Chondrocyte (in vitro differentiated cells): ENCODE data around the gene ZC3H18. TPM values are rescaled to one million over a fixed set of nuclear protein-coding genes. Genes with fewer than 3 reads are reported as not detected.

Source experiments
- DNase-seq: peaks from one replicate; pipeline ENCODE4 v3.0.0; 2021; ENCODE audit warnings: mixed read lengths, low spot score
- H3K27ac Mint-ChIP-seq: one replicate; pipeline ENCODE4 v1.8.0; 2021; ENCODE audit warnings: mild to moderate bottlenecking, moderate library complexity, mixed read lengths; ENCODE audit not compliant: unreplicated experiment
- H3K27me3 Mint-ChIP-seq: 2 replicates; pipeline ENCODE4 v1.8.0; 2021; ENCODE audit warnings: low read depth, mixed read lengths
- H3K36me3 Mint-ChIP-seq: 2 replicates; pipeline ENCODE4 v1.8.0; 2021; ENCODE audit warnings: low read depth, mixed read lengths
- H3K4me1 Mint-ChIP-seq: 2 replicates; pipeline ENCODE4 v1.8.0; 2021; ENCODE audit warnings: low read depth, mild to moderate bottlenecking, mixed read lengths
- H3K4me3 Mint-ChIP-seq: one replicate; pipeline ENCODE4 v1.8.0; 2021; ENCODE audit warnings: mild to moderate bottlenecking, moderate library complexity, mixed read lengths; ENCODE audit not compliant: unreplicated experiment
- H3K9me3 Mint-ChIP-seq: 2 replicates; pipeline ENCODE4 v1.8.0; 2021; ENCODE audit warnings: low read depth, mixed read lengths
- CTCF ChIP-seq: fragments of 200-600 bp; sonication (generic); IDR thresholded peaks from 2 replicates; pipeline ENCODE4 v1.5.0; 2021; ENCODE audit warnings: antibody characterized with exemption, mild to moderate bottlenecking, moderate library complexity
- total RNA-seq: library from RNA; stranded (reverse); gene quantifications from 3 replicates; pipeline ENCODE4 v1.2.1, GENCODE V29; 2021

The ZC3H18 gene
- total RNA-seq, 1 donor from 2014 or later = 36.7 TPM

DNA sequence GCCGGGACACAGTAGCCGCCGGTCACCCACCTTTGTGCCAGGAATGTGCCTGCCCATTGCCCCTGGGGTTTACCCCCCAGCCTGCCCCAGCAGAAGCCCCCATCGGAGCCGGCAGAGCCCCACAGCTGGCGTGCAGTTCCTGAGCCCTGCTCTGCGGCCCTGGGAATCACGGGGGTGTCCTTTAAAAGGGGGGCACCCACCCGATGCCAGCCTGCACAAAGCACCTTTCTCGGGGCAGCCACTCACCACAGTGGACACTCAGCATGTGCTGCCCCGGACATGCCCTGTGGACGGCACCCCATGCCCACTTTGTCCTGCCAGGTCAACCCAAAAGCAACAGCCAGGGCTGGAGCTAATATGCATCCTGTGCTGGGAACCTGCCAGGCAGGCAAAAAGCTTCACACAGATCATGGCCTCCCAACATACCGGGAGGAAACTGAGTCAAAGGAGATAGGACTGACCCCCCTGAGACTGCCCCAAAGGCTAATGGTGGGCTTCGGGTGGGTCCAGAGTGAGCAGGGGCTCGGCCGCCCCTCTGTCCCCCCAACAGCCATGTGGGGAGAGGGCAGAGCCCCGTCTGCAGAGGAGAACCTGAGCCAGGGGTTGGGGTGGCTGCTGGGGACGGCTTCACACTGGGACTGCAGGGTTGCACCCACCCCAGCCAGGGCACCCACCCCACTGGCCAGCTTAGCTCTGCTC, 45.8 kb upstream of the ZC3H18 start:
- H3K9me3 Mint-ChIP-seq = no peaks in the 10 kb centered on the region
- H3K27me3 Mint-ChIP-seq = no peaks in the 10 kb centered on the region
- H3K4me1 Mint-ChIP-seq = no peaks in the 10 kb centered on the region
- DNase-seq = no peak
- H3K36me3 Mint-ChIP-seq = peaks cover 1% of the 10 kb centered on the region
- no peak overlapping the region for H3K4me3 Mint-ChIP-seq
- H3K27ac Mint-ChIP-seq = no peak overlapping the region
- no peak for TF ChIP-seq CTCF

DNA sequence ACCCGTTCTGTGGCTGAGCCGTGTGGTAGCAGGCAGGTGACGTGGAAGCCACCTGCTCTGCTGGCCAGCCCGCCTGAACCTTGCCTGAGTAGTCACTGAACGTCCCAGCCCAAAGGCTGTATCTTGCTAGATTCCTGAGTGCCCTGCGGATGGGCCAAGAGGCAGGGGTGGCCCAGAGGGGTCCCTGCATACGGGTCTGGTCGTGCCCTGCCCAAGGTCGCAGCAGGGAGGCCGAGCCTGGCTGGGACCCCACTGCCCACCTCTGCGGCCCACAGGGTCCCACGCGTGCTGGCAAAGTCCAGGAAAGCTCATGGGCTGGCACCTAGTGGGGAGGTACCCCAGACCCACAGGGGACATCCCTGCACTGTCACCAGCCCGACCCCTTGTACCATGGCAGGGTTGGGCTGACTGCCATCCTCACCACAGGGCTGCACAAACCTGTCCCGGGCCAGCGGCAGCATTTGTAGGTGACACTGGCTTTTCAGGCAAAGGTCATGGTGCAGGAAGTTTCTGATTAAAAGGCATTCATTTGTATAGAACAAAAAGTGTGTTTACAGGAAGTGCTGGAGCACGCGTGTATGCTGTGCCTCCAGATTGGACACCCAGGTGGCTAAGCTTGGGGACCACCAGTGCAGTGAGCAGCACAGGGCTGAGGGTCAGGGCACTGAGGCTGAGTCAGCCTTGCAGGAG, 45.1 kb upstream of the ZC3H18 start:
- DNase-seq = no peak
- Mint-ChIP-seq H3K9me3 (no peaks in the 10 kb centered on the region), H3K27ac (no peak overlapping the region), H3K36me3 (peaks cover 1% of the 10 kb centered on the region), H3K27me3 (no peaks in the 10 kb centered on the region), H3K4me3 (no peak overlapping the region), H3K4me1 (no peaks in the 10 kb centered on the region)
- no peak for TF ChIP-seq CTCF

DNA sequence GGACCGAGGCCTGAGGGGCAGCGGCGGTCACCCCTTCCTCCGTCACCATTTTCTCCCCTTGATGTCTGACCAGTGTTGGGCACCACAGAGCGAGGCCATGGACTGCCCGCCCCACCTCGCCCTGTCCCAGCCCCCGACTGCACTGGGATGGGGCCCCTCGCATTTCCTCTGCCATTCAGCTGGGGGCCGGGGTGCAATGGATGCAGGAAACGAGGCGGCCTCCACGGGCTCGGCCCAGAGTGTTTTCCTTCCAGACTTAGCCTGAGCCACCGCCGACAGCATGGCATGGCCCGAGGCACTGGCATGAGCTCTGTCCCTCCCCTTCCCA, 44.6 kb upstream of the ZC3H18 start:
- H3K27ac Mint-ChIP-seq = no peak overlapping the region

GRCh38 chr16:88526008-88526905, 43.9 kb upstream of the ZC3H18 start:
- Mint-ChIP-seq H3K9me3 (no peaks in the 10 kb centered on the region), H3K4me3 (no peak overlapping the region), H3K27ac (no peak overlapping the region), H3K36me3 (peaks cover 1% of the 10 kb centered on the region), H3K4me1 (no peaks in the 10 kb centered on the region), H3K27me3 (no peaks in the 10 kb centered on the region)
- TF ChIP-seq CTCF = no peak
- DNase-seq = no peak

More for the DNA sequence above, 44.6 kb upstream of the ZC3H18 start:
- DNase-seq = no peak
- TF ChIP-seq CTCF = no peak
- no peaks in the 10 kb centered on the region for H3K27me3 Mint-ChIP-seq
- H3K9me3 Mint-ChIP-seq = no peaks in the 10 kb centered on the region
- H3K36me3 Mint-ChIP-seq = peaks cover 1% of the 10 kb centered on the region
- no peak overlapping the region for H3K4me3 Mint-ChIP-seq
- no peaks in the 10 kb centered on the region for H3K4me1 Mint-ChIP-seq

DNA sequence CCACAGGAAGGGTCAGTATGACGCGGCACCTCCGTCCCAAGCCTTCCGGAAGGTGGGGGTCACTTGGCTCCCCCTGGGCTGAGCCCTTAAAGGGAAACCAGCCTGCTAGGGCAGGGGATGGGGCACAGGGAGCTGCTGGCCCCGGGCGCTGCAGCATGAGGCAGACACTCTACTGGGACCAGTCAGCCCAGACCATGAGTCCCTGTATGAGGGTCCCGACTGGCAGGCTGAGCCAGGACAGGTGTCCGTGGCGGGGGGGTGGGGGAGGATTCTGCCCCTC, 43.4 kb upstream of the ZC3H18 start:
- Mint-ChIP-seq H3K9me3 (no peaks in the 10 kb centered on the region), H3K4me1 (no peaks in the 10 kb centered on the region), H3K27me3 (no peaks in the 10 kb centered on the region), H3K4me3 (no peak overlapping the region), H3K27ac (no peak overlapping the region), H3K36me3 (peaks cover 1% of the 10 kb centered on the region)
- no peak for TF ChIP-seq CTCF
- no peak for DNase-seq
